CD4-positive, alpha-beta T cell (primary cell): Measurements from ENCODE around the gene ANKH. TPM values are rescaled to one million over a fixed set of nuclear protein-coding genes. Genes with fewer than 3 reads are reported as not detected.
A peak's percentile ranks its signal among the peaks of the same experiment; 100 is the strongest.

Experiments
- ATAC-seq: fragments of 200-7000 bp; cut with Tn5 transposase; one replicate; pipeline ENCODE4 v1.10.0; 2022; ENCODE audit warnings: mild to moderate bottlenecking; ENCODE audit not compliant: poor library complexity
- CTCF ChIA-PET: fragments of 350-600 bp; sonication (Branson Sonifier 250); formaldehyde crosslinking; loops from one replicate; lab custom pipeline; 2021; ENCODE audit warnings: antibody characterized with exemption, inconsistent platforms; lab: Charles Lee
- POLR2A ChIA-PET: fragments of 350-600 bp; sonication (Branson Sonifier 250); formaldehyde crosslinking; loops from one replicate; lab custom pipeline; 2021; ENCODE audit warnings: antibody characterized with exemption, inconsistent platforms; lab: Charles Lee
- DNase-seq, 14 experiments: peaks; one replicate each; pipeline ENCODE4 v3.0.0-alpha.2; 2013 to 2020; ENCODE audit warnings: mixed read lengths in 2 of 14
- H3K27ac ChIP-seq, 2 donors: one replicate each; pipeline versions ENCODE4 v1.5.1 to v1.7.0; 2013; ENCODE audit warnings: low read length in 2 of 2, low read depth in 1 of 2, mild to moderate bottlenecking in 1 of 2
- H3K27me3 ChIP-seq, 2 experiments: 1 replicate in 1 of 2; 2 replicates in 1 of 2; pipeline versions ENCODE4 v1.6.1 to v1.7.0; 2013; ENCODE audit warnings: low read length in 2 of 2, control low read depth in 1 of 2, mild to moderate bottlenecking in 1 of 2, moderate library complexity in 1 of 2; ENCODE audit not compliant: insufficient read depth in 2 of 2, control insufficient read depth in 1 of 2
- H3K36me3 ChIP-seq: one replicate; pipeline ENCODE4 v1.6.1; 2013; ENCODE audit warnings: low read length, control low read depth; ENCODE audit not compliant: insufficient read depth
- H3K4me1 ChIP-seq: one replicate; pipeline ENCODE4 v1.6.1; 2013; ENCODE audit warnings: low read length, control low read depth; ENCODE audit not compliant: insufficient read depth
- H3K4me3 ChIP-seq: one replicate; pipeline ENCODE4 v1.5.1; 2013; ENCODE audit warnings: mild to moderate bottlenecking, low read length, moderate library complexity
- H3K9me3 ChIP-seq, 2 experiments: 1 replicate in 1 of 2; 2 replicates in 1 of 2; pipeline versions ENCODE4 v1.6.1 to v1.7.0; 2013; ENCODE audit warnings: low read length in 2 of 2, mild to moderate bottlenecking in 2 of 2, control low read depth in 1 of 2, moderate library complexity in 1 of 2; ENCODE audit not compliant: control insufficient read depth in 1 of 2, insufficient read depth in 1 of 2
- H3K27ac Mint-ChIP-seq: one replicate; pipeline ENCODE4 v1.8.0; 2020; ENCODE audit warnings: mixed read lengths
- H3K27me3 Mint-ChIP-seq: one replicate; pipeline ENCODE4 v1.8.0; 2021; ENCODE audit warnings: mixed read lengths
- H3K36me3 Mint-ChIP-seq: one replicate; pipeline ENCODE4 v1.8.0; 2021; ENCODE audit warnings: low read depth, mixed read lengths
- H3K4me1 Mint-ChIP-seq: one replicate; pipeline ENCODE4 v1.8.0; 2021; ENCODE audit warnings: low read depth, mixed read lengths
- H3K4me3 Mint-ChIP-seq: one replicate; pipeline ENCODE4 v1.8.0; 2020; ENCODE audit warnings: mild to moderate bottlenecking, mixed read lengths
- H3K9me3 Mint-ChIP-seq: one replicate; pipeline ENCODE4 v1.8.0; 2020; ENCODE audit warnings: mixed read lengths
- CTCF ChIP-seq: fragments of 200-600 bp; IDR thresholded peaks from one replicate; pipeline ENCODE4 v1.8.0; 2022; ENCODE audit warnings: antibody characterized with exemption, mild to moderate bottlenecking
- intact Hi-C, 2 experiments: fragments of 100-400 bp; cut with DNase I in 1 of 2; cut with micrococcal nuclease in 1 of 2; formaldehyde crosslinking; loops; one replicate each; pipeline versions ENCODE4 v1.15.1 to v1.9.0; 2023 to 2025; cut with DNase I, micrococcal nuclease
- total RNA-seq, 174 experiments: library from RNA in 2 of 174; stranded (reverse) in 2 of 174; gene quantifications; one replicate each; pipeline ENCODE4 v1.2.3 and lab custom pipeline; 2021 to 2026

ANKH gene
- total RNA-seq, 2 experiments from 2014 or later, result 69.5 to 72.3 TPM

- DNase-seq (no peak), ATAC-seq (no peak)
- Mint-ChIP-seq H3K27ac (peak overlapping the region; percentile 28), H3K4me1 (peaks cover 64% of the 10 kb centered on the region), H3K27me3 (no peaks in the 10 kb centered on the region), H3K36me3 (peaks cover 31% of the 10 kb centered on the region), H3K4me3 (no peak overlapping the region), H3K9me3 (no peaks in the 10 kb centered on the region)
- ChIA-PET POLR2A (no interaction called here), CTCF (no interaction called here)
- H3K27ac ChIP-seq, result no peak overlapping the region
- H3K4me3 ChIP-seq, result no peak overlapping the region
- no peaks in the 10 kb centered on the region for H3K9me3 ChIP-seq
- H3K27me3 ChIP-seq, result no peaks in the 10 kb centered on the region
- intact Hi-C loops, result no loop called here
- H3K36me3 ChIP-seq, result peaks cover 12% of the 10 kb centered on the region
- TF ChIP-seq CTCF, result no peak
- H3K4me1 ChIP-seq, result no peaks in the 10 kb centered on the region
Observed at GRCh38 chr5:14775857-14776256, 95.7 kb downstream of the ANKH start.

GRCh38 chr5:14773588-14773987 is 98.0 kb downstream of the ANKH start:
- ChIA-PET CTCF (no interaction called here), POLR2A (no interaction called here)
- Mint-ChIP-seq H3K27ac (no peak overlapping the region), H3K36me3 (peaks cover 27% of the 10 kb centered on the region), H3K4me3 (no peak overlapping the region), H3K27me3 (no peaks in the 10 kb centered on the region), H3K9me3 (no peaks in the 10 kb centered on the region), H3K4me1 (peaks cover 60% of the 10 kb centered on the region)
- no peak for DNase-seq
- no peaks in the 10 kb centered on the region for H3K9me3 ChIP-seq
- H3K27me3 ChIP-seq, result no peaks in the 10 kb centered on the region
- TF ChIP-seq CTCF, result no peak
- intact Hi-C loops, result no loop called here
- peaks cover 6% of the 10 kb centered on the region for H3K36me3 ChIP-seq
- no peak for ATAC-seq
- H3K4me3 ChIP-seq, result no peak overlapping the region
- H3K4me1 ChIP-seq, result no peaks in the 10 kb centered on the region
- no peak overlapping the region for H3K27ac ChIP-seq

GRCh38 chr5:14771972-14772371 is 99.6 kb downstream of the ANKH start:
- Histone ChIP-seq H3K9me3 (no peaks in the 10 kb centered on the region), H3K36me3 (peaks cover 11% of the 10 kb centered on the region), H3K27me3 (no peaks in the 10 kb centered on the region), H3K4me1 (peaks cover 2% of the 10 kb centered on the region), H3K4me3 (no peak overlapping the region), H3K27ac (no peak overlapping the region)
- intact Hi-C loops, result no loop called here
- Mint-ChIP-seq H3K27ac (no peak overlapping the region), H3K4me1 (peaks cover 63% of the 10 kb centered on the region), H3K27me3 (no peaks in the 10 kb centered on the region), H3K9me3 (no peaks in the 10 kb centered on the region), H3K36me3 (peaks cover 35% of the 10 kb centered on the region), H3K4me3 (no peak overlapping the region)
- ChIA-PET CTCF (no interaction called here), POLR2A (interaction anchor here (1.2 kb wide), 1 partner anchor 38 kb away, joined by 4 read pairs; no protein-coding TSS in a partner anchor)
- ATAC-seq (no peak), DNase-seq (no peak)
- TF ChIP-seq CTCF, result no peak
